H1 (cell line): ENCODE results near the gene GPSM3.

Experiments
- FOSL1 ChIP-seq: IDR thresholded peaks from 2 replicates; pipeline ENCODE4 v1.6.1; 2011; ENCODE audit warnings: mild to moderate bottlenecking, low read depth, low read length, moderate library complexity; ENCODE audit not compliant: insufficient read depth
- NRF1 ChIP-seq: IDR thresholded peaks from 2 replicates; pipeline ENCODE4 v1.6.1; 2011; ENCODE audit warnings: mild to moderate bottlenecking, low read depth, low read length, improper control_type of control experiment
- POLR2AphosphoS5 ChIP-seq: IDR thresholded peaks from 2 replicates; pipeline ENCODE4 v1.6.1; 2011; ENCODE audit warnings: low read depth, low read length
- SP4 ChIP-seq: IDR thresholded peaks from 2 replicates; pipeline ENCODE4 v1.6.1; 2012; ENCODE audit warnings: low read length, inconsistent platforms
- TCF12 ChIP-seq: IDR thresholded peaks from 2 replicates; pipeline ENCODE4 v1.6.1; 2011; ENCODE audit warnings: low read depth, mild to moderate bottlenecking, low read length
- TF ChIP-seq, protein P1 (sequence below), 3 experiments: IDR thresholded peaks; 1 replicate in 2 of 3; 2 replicates in 1 of 3; pipeline versions ENCODE4 v1.5.1 to v1.6.1; 2011; ENCODE audit warnings: low read length in 3 of 3, mild to moderate bottlenecking in 3 of 3, inconsistent platforms in 2 of 3, low read depth in 1 of 3, moderate library complexity in 1 of 3; ENCODE audit not compliant: insufficient read depth in 1 of 3; ENCODE audit errors: control extremely low read depth in 1 of 3
- TF ChIP-seq, protein P2 (sequence below): IDR thresholded peaks from 2 replicates; pipeline ENCODE4 v1.6.1; 2011; ENCODE audit warnings: low read length, improper control_type of control experiment

DNA sequence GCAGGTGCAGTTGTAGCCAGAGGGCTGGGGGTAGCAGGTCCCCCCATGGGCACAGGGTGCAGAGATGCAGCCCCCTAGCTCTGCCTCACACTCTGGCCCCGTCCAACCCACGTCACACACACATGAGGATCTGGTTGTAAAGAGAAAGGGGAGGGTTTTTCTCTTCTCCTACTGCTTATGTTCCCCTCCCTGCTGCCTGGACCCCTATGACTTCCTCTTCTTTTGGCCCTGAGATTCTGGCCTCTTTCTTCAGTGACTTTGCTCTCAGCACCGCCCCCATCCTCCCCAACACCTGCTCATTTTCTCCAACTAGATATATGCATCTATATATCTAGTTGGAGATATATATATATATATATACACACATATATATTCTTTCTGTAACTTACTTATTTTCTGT lies 21.7 kb upstream of the GPSM3 start:
- TF ChIP-seq, protein P1, sequence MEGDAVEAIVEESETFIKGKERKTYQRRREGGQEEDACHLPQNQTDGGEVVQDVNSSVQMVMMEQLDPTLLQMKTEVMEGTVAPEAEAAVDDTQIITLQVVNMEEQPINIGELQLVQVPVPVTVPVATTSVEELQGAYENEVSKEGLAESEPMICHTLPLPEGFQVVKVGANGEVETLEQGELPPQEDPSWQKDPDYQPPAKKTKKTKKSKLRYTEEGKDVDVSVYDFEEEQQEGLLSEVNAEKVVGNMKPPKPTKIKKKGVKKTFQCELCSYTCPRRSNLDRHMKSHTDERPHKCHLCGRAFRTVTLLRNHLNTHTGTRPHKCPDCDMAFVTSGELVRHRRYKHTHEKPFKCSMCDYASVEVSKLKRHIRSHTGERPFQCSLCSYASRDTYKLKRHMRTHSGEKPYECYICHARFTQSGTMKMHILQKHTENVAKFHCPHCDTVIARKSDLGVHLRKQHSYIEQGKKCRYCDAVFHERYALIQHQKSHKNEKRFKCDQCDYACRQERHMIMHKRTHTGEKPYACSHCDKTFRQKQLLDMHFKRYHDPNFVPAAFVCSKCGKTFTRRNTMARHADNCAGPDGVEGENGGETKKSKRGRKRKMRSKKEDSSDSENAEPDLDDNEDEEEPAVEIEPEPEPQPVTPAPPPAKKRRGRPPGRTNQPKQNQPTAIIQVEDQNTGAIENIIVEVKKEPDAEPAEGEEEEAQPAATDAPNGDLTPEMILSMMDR (IDR thresholded peaks at IDR 0.05; ENCODE audit: control extremely low read depth in 1 of 3, insufficient read depth in 1 of 3, low read depth in 1 of 3, low read length in 3 of 3): no peak
- no peak for TF ChIP-seq POLR2AphosphoS5
- TF ChIP-seq, protein P2, sequence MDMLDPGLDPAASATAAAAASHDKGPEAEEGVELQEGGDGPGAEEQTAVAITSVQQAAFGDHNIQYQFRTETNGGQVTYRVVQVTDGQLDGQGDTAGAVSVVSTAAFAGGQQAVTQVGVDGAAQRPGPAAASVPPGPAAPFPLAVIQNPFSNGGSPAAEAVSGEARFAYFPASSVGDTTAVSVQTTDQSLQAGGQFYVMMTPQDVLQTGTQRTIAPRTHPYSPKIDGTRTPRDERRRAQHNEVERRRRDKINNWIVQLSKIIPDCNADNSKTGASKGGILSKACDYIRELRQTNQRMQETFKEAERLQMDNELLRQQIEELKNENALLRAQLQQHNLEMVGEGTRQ: no peak
- no peak for TF ChIP-seq SP4
- no peak for TF ChIP-seq NRF1
- no peak for TF ChIP-seq FOSL1
- TF ChIP-seq TCF12: no peak
